AG08395 (cell line): ENCODE measurements around the gene C16orf95.
A peak's percentile ranks its signal among the peaks of the same experiment; 100 is the strongest.
"Not testable (repeated sequence)": the region's sequence is repeated elsewhere in the genome, so short reads cannot be mapped to it uniquely, and the experiment has no call there.

Source experiments
- DNase-seq: peaks from one replicate; pipeline ENCODE4 v3.0.0; 2012; ENCODE audit warnings: mixed read lengths, low spot score

The C16orf95 gene

GRCh38 chr16:87286839-87287626 lies 30.2 kb downstream of the C16orf95 start:
- DNase-seq = no peak

DNA sequence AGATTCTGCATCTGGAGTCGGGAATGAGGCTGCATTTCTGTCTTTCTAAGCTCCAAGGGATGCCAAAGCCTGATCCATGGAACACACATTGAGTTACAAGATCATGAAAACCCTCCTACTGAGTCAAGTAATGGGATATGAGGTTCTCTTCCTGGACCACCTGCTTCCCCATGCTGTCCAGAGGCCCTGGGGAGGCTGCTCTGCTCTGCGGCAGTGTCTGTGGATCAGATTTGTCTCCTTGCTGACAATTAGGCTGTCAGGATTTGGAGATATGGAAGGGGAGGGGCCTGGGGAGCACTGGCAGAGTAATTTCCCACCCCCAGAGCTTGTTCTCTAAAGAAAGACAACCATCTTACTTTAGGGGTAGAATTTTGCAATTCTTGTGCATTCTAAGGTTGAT lies 33.0 kb downstream of the C16orf95 start:
- no peak for DNase-seq

GRCh38 chr16:87279094-87279658 lies 38.0 kb downstream of the C16orf95 start:
- DNase-seq = no peak

GRCh38 chr16:87278191-87279093 lies 38.8 kb downstream of the C16orf95 start:
- DNase-seq = peak; percentile 91

DNA sequence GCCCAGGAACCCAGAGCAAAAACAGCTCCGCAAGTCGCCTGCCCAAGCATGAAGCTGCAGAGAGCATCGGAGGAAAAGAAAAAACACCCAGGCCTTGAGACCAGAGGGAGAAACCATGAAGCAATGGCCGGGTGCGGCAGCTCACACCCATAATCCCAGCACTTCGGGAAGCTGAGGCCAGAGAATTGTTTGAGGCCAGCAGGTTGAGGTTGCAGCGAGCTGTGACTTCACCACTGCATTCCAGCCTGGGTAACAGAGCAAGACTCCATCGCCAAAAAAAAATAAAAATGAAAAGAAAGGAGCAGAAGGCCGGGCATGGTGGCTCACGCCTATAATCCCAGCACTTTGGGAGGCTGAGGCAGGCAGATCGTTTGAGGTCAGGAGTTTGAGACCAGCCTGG lies 40.3 kb downstream of the C16orf95 start:
- DNase-seq = no peak

GRCh38 chr16:87276091-87276701 lies 41.0 kb downstream of the C16orf95 start:
- DNase-seq = no peak

DNA sequence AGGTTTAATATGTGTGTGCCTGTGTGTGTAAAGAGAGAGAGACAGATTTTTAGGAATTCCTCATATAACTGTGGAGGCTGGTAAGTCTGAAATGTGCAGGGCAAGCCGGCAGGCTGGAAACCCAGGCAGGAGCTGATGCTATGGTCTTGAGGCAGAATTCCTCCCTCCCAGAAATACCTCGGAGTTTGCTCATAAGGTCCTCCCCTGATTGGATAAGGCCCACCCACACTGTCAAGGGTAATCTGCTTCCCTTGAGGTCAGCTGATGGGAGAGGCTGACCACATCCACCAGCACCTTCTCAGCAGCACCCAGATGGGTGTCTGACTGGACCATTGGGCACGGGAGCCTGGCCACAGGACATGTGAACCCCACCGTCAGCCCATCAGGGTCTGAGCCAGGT lies 42.4 kb downstream of the C16orf95 start:
- no peak for DNase-seq

GRCh38 chr16:87273471-87274030 lies 43.6 kb downstream of the C16orf95 start:
- DNase-seq = no peak

- DNase-seq = no peak
These were observed 45.9 kb downstream of the C16orf95 start for GRCh38 chr16:87271256-87271655.

DNA sequence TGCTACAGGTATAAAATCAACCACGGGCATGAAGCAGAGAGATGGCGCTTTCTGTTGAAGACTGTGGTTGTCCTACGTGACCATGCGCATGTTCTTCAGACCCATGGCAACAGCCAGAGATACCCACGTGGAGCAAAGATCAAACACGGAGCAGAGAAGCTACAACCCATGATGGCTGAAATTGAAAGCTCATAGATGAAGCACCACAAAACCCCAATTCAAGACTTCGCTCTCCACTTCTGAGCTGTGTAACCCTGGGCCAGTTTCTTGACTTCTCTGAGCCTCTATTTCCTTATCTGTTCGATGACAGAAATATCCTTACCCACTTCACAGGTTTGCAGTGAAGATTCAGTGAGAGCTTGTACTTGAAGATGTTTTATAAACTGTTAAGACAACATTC lies 49.6 kb downstream of the C16orf95 start:
- DNase-seq = no peak

GRCh38 chr16:87266846-87267245 lies 50.3 kb downstream of the C16orf95 start:
- no peak for DNase-seq

GRCh38 chr16:87265261-87265660 lies 51.9 kb downstream of the C16orf95 start:
- no peak for DNase-seq

DNA sequence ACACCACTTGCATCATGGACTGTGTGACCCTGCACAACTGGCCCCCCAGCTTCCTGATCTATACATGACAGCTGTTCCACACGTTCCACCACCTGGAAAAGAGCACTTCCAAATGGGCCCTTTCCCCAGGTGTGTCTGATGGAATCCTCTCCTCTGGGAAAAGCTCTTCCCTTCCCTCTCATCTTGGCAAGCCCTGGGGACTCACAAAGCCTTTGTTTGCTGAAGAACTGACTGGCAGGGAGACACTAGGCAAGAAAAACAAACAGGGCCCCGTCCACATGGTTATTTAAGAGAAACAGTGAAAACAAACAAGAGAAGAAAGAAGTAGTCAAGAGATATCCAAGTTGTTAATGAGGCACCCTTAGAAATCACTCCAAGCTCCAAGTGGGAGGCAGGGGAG lies 52.6 kb downstream of the C16orf95 start:
- DNase-seq = no peak

- DNase-seq = no peak
These were observed 53.7 kb downstream of the C16orf95 start for GRCh38 chr16:87263418-87264052.

GRCh38 chr16:87259431-87259830 lies 57.8 kb downstream of the C16orf95 start:
- DNase-seq = no peak

DNA sequence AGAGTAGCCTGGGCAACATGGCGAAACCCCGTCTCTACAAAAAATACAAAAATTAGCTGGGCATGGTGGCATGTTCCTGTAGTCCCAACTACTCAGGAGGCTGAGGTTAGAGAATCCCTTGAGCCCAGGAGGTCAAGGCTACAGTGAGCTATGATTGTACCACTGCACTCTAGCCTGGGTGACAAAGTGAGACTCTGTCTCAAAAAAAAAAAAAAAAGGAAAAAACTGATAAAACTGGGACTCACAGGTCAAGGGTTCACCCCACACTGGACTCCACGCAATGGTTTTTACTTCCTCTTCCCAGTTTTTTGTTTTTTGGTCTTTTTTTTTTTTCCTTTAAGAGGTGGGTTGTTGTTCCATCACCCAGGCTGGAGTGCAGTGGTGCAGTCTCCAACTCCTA lies 58.5 kb downstream of the C16orf95 start:
- DNase-seq = not testable (repeated sequence)

DNA sequence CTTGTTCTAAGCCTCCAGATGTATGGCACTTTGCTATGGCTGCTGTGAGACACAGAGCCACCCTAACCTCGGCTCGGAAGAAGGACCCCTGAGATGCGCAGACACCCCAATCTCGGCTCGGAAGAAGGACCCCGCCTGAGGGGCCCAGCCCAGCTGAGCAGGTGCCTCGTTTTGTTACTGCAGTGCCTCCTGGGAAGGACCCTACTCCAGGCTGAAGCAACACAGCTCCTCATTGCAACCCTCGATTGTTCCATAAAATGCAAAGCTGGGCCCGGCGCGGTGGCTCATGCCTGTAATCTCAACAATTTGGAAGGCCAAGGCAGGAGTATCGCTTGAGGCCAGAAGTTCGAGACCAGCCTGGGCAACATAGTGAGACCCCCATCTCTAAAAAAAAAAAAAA lies 61.3 kb downstream of the C16orf95 start:
- DNase-seq = no peak

- DNase-seq = no peak
These were observed 62.5 kb downstream of the C16orf95 start for GRCh38 chr16:87254734-87255133.

DNA sequence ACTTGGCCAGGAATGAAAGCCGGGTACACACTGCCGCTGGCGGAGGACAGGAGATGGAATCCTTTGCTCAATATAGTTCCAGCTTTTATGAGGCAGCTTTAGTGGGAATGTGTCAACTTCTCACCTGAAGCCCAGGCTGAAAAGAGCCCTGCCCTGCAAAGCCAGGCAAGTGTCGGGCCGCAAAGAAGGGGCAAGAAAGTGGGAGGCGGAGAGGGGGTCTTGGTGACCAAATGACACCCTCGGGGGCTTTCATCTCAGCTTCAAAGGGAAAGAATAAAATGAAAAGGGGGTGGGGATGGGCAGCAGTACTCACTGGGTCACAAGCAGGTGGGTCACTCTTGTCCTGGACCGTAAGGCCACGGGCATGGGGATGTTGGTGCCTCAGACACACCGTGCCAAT lies 62.9 kb downstream of the C16orf95 start:
- DNase-seq = no peak

- DNase-seq = no peak
These were observed 63.7 kb downstream of the C16orf95 start for GRCh38 chr16:87253536-87253935.
